ENCODE data around the gene IP6K2. TPM values are rescaled to one million over a fixed set of nuclear protein-coding genes. Genes with fewer than 3 reads are reported as not detected.

Gene IP6K2
- total and polyA plus RNA-seq, 2 donors from 2014 or later: 69.4 to 112 TPM

- Histone ChIP-seq H3K27me3 (ENCODE audit: control insufficient read depth, insufficient read depth, low read length) (no peaks in the 10 kb centered on the region), H3K27ac (ENCODE audit: low read depth in 2 of 2, low read length in 2 of 2) (no peak overlapping the region), H3K4me1 (ENCODE audit: control insufficient read depth in 2 of 3, insufficient read depth in 2 of 3, low read depth in 1 of 3, low read length in 3 of 3) (peaks cover 0 to 7% (median 0%) of the 10 kb centered on the region in 3 donors), H3K36me3 (ENCODE audit: control insufficient read depth in 2 of 3, insufficient read depth in 3 of 3, low read length in 3 of 3) (no peaks in the 10 kb centered on the region), H3K4me3 (ENCODE audit: low read length in 3 of 3) (no peak overlapping the region), H3K9ac (ENCODE audit: low read length in 3 of 3) (no peak overlapping the region), H3K9me3 (ENCODE audit: control insufficient read depth in 2 of 3, insufficient read depth in 1 of 3, low read length in 3 of 3) (no peaks in the 10 kb centered on the region)
- no peak for FAIRE-seq
- DNase-seq: no peak
- no peak for TF ChIP-seq CTCF (IDR thresholded peaks at IDR 0.05; ENCODE audit: borderline replicate concordance, extremely low read depth, insufficient read depth)
- intact Hi-C loops (cut with DNase I): no loop called here
Observed at GRCh38 chr3:48639944-48640606, 76.9 kb downstream of the IP6K2 start.

Small RNA genes lying within 50 kb of the gene (microRNA-seq; reads per million reads assigned to microRNA genes)
- gene MIR4793: not detected

Other genes with a start within 250 kb of the IP6K2 start
- gene SHISA5, start 213.0 kb downstream of the IP6K2 start, total RNA-seq: 214 TPM
- gene SHISA5, start 213.0 kb downstream of the IP6K2 start, polyA plus RNA-seq (ENCODE audit: insufficient read depth, low read depth, low replicate concordance): 157 TPM
- 4.6 TPM for gene PFKFB4, start 160.4 kb downstream of the IP6K2 start, total RNA-seq
- 2.1 TPM for gene PFKFB4, start 160.4 kb downstream of the IP6K2 start, polyA plus RNA-seq (ENCODE audit: insufficient read depth, low read depth, low replicate concordance)
- not detected for gene UCN2, start 153.4 kb downstream of the IP6K2 start, total RNA-seq
- gene UCN2, start 153.4 kb downstream of the IP6K2 start, polyA plus RNA-seq (ENCODE audit: insufficient read depth, low read depth, low replicate concordance): not detected
- gene COL7A1, start 121.9 kb downstream of the IP6K2 start, total RNA-seq: 13.1 TPM
- gene COL7A1, start 121.9 kb downstream of the IP6K2 start, polyA plus RNA-seq (ENCODE audit: insufficient read depth, low read depth, low replicate concordance): 14.4 TPM
- gene UQCRC1, start 107.6 kb downstream of the IP6K2 start, total RNA-seq: 207 TPM
- gene UQCRC1, start 107.6 kb downstream of the IP6K2 start, polyA plus RNA-seq (ENCODE audit: insufficient read depth, low read depth, low replicate concordance): 584 TPM
- gene TMEM89, start 95.5 kb downstream of the IP6K2 start, total RNA-seq: not detected
- not detected for gene TMEM89, start 95.5 kb downstream of the IP6K2 start, polyA plus RNA-seq (ENCODE audit: insufficient read depth, low read depth, low replicate concordance)
- gene SLC26A6, start 81.8 kb downstream of the IP6K2 start, total RNA-seq: 15.4 TPM
- gene SLC26A6, start 81.8 kb downstream of the IP6K2 start, polyA plus RNA-seq (ENCODE audit: insufficient read depth, low read depth, low replicate concordance): 20.6 TPM
- gene CELSR3, start 54.3 kb downstream of the IP6K2 start, total RNA-seq: 2.0 TPM
- 0.17 TPM for gene CELSR3, start 54.3 kb downstream of the IP6K2 start, polyA plus RNA-seq (ENCODE audit: insufficient read depth, low read depth, low replicate concordance)
- 31.2 TPM for gene NCKIPSD, start 31.3 kb downstream of the IP6K2 start, total RNA-seq
- 24.0 TPM for gene NCKIPSD, start 31.3 kb downstream of the IP6K2 start, polyA plus RNA-seq (ENCODE audit: insufficient read depth, low read depth, low replicate concordance)
- gene PRKAR2A, start 130.7 kb upstream of the IP6K2 start, total RNA-seq: 49.9 TPM
- 10.4 TPM for gene PRKAR2A, start 130.7 kb upstream of the IP6K2 start, polyA plus RNA-seq (ENCODE audit: insufficient read depth, low read depth, low replicate concordance)
- 9.9 TPM for gene SLC25A20, start 181.7 kb upstream of the IP6K2 start, total RNA-seq
- gene SLC25A20, start 181.7 kb upstream of the IP6K2 start, polyA plus RNA-seq (ENCODE audit: insufficient read depth, low read depth, low replicate concordance): 59.2 TPM
- 75.7 TPM for gene ARIH2, start 201.6 kb upstream of the IP6K2 start, total RNA-seq
- gene ARIH2, start 201.6 kb upstream of the IP6K2 start, polyA plus RNA-seq (ENCODE audit: insufficient read depth, low read depth, low replicate concordance): 30.4 TPM

All from kidney (tissue), 14 donors.